OCI-LY1 (cell line): ENCODE measurements around the gene MYO5C.

Experiments
- CTCF ChIP-seq: fragments of 200-600 bp; sonication (generic), shearing (Covaris generic); IDR thresholded peaks from 2 replicates; pipeline ENCODE4 v1.5.1; 2017; ENCODE audit warnings: mild to moderate bottlenecking, antibody characterized with exemption, low read length, moderate library complexity, mixed read lengths
- EZH2 ChIP-seq: fragments of 200-600 bp; sonication (generic), shearing (Covaris generic); IDR thresholded peaks from 2 replicates; pipeline ENCODE4 v1.8.0; 2017; ENCODE audit warnings: borderline replicate concordance, mixed run types, mild to moderate bottlenecking, antibody characterized with exemption, low read length, moderate library complexity, mixed read lengths

- no peak for TF ChIP-seq CTCF
- TF ChIP-seq EZH2, result no peak
These were observed 23.3 kb upstream of the MYO5C start for GRCh38 chr15:52318729-52319500.
